Activated CD8-positive, alpha-beta memory T cell treated with anti-CD3 and anti-CD28 coated beads for 36 hours (primary cell): Measurements from ENCODE around the gene ACVR1. TPM values are rescaled to one million over a fixed set of nuclear protein-coding genes. Genes with fewer than 3 reads are reported as not detected.

Experiments used
- CTCF ChIA-PET: fragments of 350-600 bp; sonication (Branson Sonifier 250); formaldehyde crosslinking; loops from one replicate; lab custom pipeline; 2021; ENCODE audit warnings: antibody characterized with exemption; lab: Charles Lee
- POLR2A ChIA-PET: fragments of 350-600 bp; sonication (Branson Sonifier 250); formaldehyde crosslinking; loops from one replicate; lab custom pipeline; 2021; ENCODE audit warnings: antibody characterized with exemption; lab: Charles Lee
- total RNA-seq, 2 experiments: library from RNA; stranded (reverse); gene quantifications; one replicate each; pipeline ENCODE4 v1.2.3, GENCODE V29; 2021

ACVR1 gene
- 10 to 100 TPM; 12.7 to 13.8 TPM for total RNA-seq

- ChIA-PET POLR2A (interaction anchor here (1.0 to 2.2 kb wide), 5 partner anchors 11 to 438 kb away, joined by 3 to 36 read pairs (median 6); no protein-coding TSS in a partner anchor), CTCF (interaction anchor here (0.5 to 2.7 kb wide), 11 partner anchors 9 to 120 kb away, joined by 3 to 26 read pairs (median 3); no protein-coding TSS in a partner anchor)
These were observed at the start of gene ACVR1 for GRCh38 chr2:157876066-157876785. ACVR1 (minus strand) TSS chr2:157876330; CDS start chr2:157799493, 76,837 bp downstream.

- CTCF ChIA-PET, result no interaction called here
- POLR2A ChIA-PET, result no interaction called here
These were observed 48.9 kb upstream of the ACVR1 start for GRCh38 chr2:157925071-157925470.

GRCh38 chr2:157923598-157924217 lies 47.6 kb upstream of the ACVR1 start:
- POLR2A ChIA-PET, result no interaction called here
- CTCF ChIA-PET, result no interaction called here

- ChIA-PET CTCF (no interaction called here), POLR2A (no interaction called here)
These were observed 46.7 kb upstream of the ACVR1 start for GRCh38 chr2:157922815-157923214.

GRCh38 chr2:157922336-157922735 lies 46.2 kb upstream of the ACVR1 start:
- CTCF ChIA-PET, result interaction anchor here (1.2 kb wide), 1 partner anchor 24 kb away, joined by 3 read pairs; no protein-coding TSS in a partner anchor
- POLR2A ChIA-PET, result no interaction called here

GRCh38 chr2:157920736-157921135 lies 44.6 kb upstream of the ACVR1 start:
- ChIA-PET POLR2A (no interaction called here), CTCF (no interaction called here)

- ChIA-PET CTCF (no interaction called here), POLR2A (no interaction called here)
These were observed 43.1 kb upstream of the ACVR1 start for GRCh38 chr2:157919181-157919580.

- POLR2A ChIA-PET, result no interaction called here
- CTCF ChIA-PET, result no interaction called here
These were observed 42.2 kb upstream of the ACVR1 start for GRCh38 chr2:157918319-157918718.

GRCh38 chr2:157911750-157912149 lies 35.6 kb upstream of the ACVR1 start:
- POLR2A ChIA-PET, result no interaction called here

GRCh38 chr2:157911246-157911645 lies 35.1 kb upstream of the ACVR1 start:
- CTCF ChIA-PET, result interaction anchor here (0.7 kb wide), 1 partner anchor 16 kb away, joined by 4 read pairs; no protein-coding TSS in a partner anchor
- POLR2A ChIA-PET, result no interaction called here

More at GRCh38 chr2:157911750-157912149, 35.6 kb upstream of the ACVR1 start:
- CTCF ChIA-PET, result interaction anchor here (0.7 kb wide), 1 partner anchor 16 kb away, joined by 4 read pairs; no protein-coding TSS in a partner anchor

GRCh38 chr2:157905092-157905491 lies 29.0 kb upstream of the ACVR1 start:
- CTCF ChIA-PET, result interaction anchor here (0.7 kb wide), 1 partner anchor 472 kb away, joined by 3 read pairs; no protein-coding TSS in a partner anchor

GRCh38 chr2:157903626-157904025 lies 27.5 kb upstream of the ACVR1 start:
- POLR2A ChIA-PET, result no interaction called here
- CTCF ChIA-PET, result no interaction called here

More at GRCh38 chr2:157905092-157905491, 29.0 kb upstream of the ACVR1 start:
- POLR2A ChIA-PET, result no interaction called here

- POLR2A ChIA-PET, result no interaction called here
- CTCF ChIA-PET, result interaction anchor here (1.0 kb wide), 1 partner anchor 108 kb away, joined by 3 read pairs; no protein-coding TSS in a partner anchor
These were observed 27.0 kb upstream of the ACVR1 start for GRCh38 chr2:157903151-157903550.

- ChIA-PET POLR2A (no interaction called here), CTCF (interaction anchor here (1.0 kb wide), 1 partner anchor 109 kb away, joined by 3 read pairs; no protein-coding TSS in a partner anchor)
These were observed 26.6 kb upstream of the ACVR1 start for GRCh38 chr2:157902692-157903091.

GRCh38 chr2:157901325-157901724 lies 25.2 kb upstream of the ACVR1 start:
- CTCF ChIA-PET, result interaction anchor here (0.9 to 4.0 kb wide), 5 partner anchors 9 to 107 kb away, joined by 3 to 26 read pairs (median 3); partner anchors contain the start of gene ACVR1
- POLR2A ChIA-PET, result interaction anchor here (4.0 kb wide), 1 partner anchor 37 kb away, joined by 20 read pairs; no protein-coding TSS in a partner anchor

GRCh38 chr2:157900684-157901083 lies 24.6 kb upstream of the ACVR1 start:
- POLR2A ChIA-PET, result interaction anchor here (4.0 kb wide), 1 partner anchor 36 kb away, joined by 20 read pairs; no protein-coding TSS in a partner anchor
- CTCF ChIA-PET, result interaction anchor here (0.9 to 4.0 kb wide), 4 partner anchors 9 to 107 kb away, joined by 3 to 26 read pairs (median 3); partner anchors contain the start of gene ACVR1

GRCh38 chr2:157900203-157900602 lies 24.1 kb upstream of the ACVR1 start:
- ChIA-PET POLR2A (interaction anchor here (3.5 to 4.0 kb wide), 2 partner anchors 24 to 35 kb away, joined by 20 to 36 read pairs; partner anchors contain the start of gene ACVR1), CTCF (interaction anchor here (1.2 to 4.0 kb wide), 2 partner anchors 21 to 24 kb away, joined by 3 to 26 read pairs; partner anchors contain the start of gene ACVR1)

- ChIA-PET CTCF (interaction anchor here (4.0 kb wide), 1 partner anchor 23 kb away, joined by 26 read pairs; the partner anchor contains the start of gene ACVR1), POLR2A (interaction anchor here (0.6 to 4.0 kb wide), 5 partner anchors 23 to 1558 kb away, joined by 3 to 36 read pairs (median 4); partner anchors contain the start of gene ACVR1)
These were observed 23.2 kb upstream of the ACVR1 start for GRCh38 chr2:157899125-157899839.
